SH-SY5Y (cell line): Measurements from ENCODE around the gene PMP22.

Experiments
- GATA2 ChIP-seq: IDR thresholded peaks from 2 replicates; pipeline ENCODE4 v1.6.1; 2011; ENCODE audit warnings: mild to moderate bottlenecking, low read depth, low read length
- GATA3 ChIP-seq: IDR thresholded peaks from 2 replicates; pipeline ENCODE4 v1.6.1; 2011; ENCODE audit warnings: low read depth, mild to moderate bottlenecking, low read length, moderate library complexity

GRCh38 chr17:15257258-15257788 is 7.8 kb downstream of the PMP22 start:
- TF ChIP-seq GATA3 (no peak), GATA2 (no peak)
